ENCODE data around the gene NBEA.
"Not testable (repeated sequence)": the region's sequence is repeated elsewhere in the genome, so short reads cannot be mapped to it uniquely, and the experiment has no call there.

NBEA gene

GRCh38 chr13:35058585-35058984, 116.5 kb downstream of the NBEA start:
- not testable (repeated sequence) for DNase-seq (ENCODE audit: low read depth)

- DNase-seq (ENCODE audit: low read depth) = no peak
Measured at GRCh38 chr13:35086667-35087066, 144.6 kb downstream of the NBEA start.

GRCh38 chr13:35092251-35092650, 150.2 kb downstream of the NBEA start:
- DNase-seq (ENCODE audit: low read depth) = no peak

GRCh38 chr13:35092751-35093150, 150.7 kb downstream of the NBEA start:
- DNase-seq (ENCODE audit: low read depth) = no peak

- no peak for DNase-seq (ENCODE audit: low read depth)
Measured at GRCh38 chr13:35093356-35093755, 151.3 kb downstream of the NBEA start.

- not testable (repeated sequence) for DNase-seq (ENCODE audit: low read depth)
Measured at GRCh38 chr13:35106771-35107170, 164.7 kb downstream of the NBEA start.

- no peak for DNase-seq (ENCODE audit: low read depth)
Measured at GRCh38 chr13:35107535-35107934, 165.5 kb downstream of the NBEA start.

- not testable (repeated sequence) for DNase-seq (ENCODE audit: low read depth)
Measured at GRCh38 chr13:35113612-35114011, 171.5 kb downstream of the NBEA start.

GRCh38 chr13:35127466-35127865, 185.4 kb downstream of the NBEA start:
- DNase-seq (ENCODE audit: low read depth) = no peak

GRCh38 chr13:35129500-35129899, 187.4 kb downstream of the NBEA start:
- no peak for DNase-seq (ENCODE audit: low read depth)

- no peak for DNase-seq (ENCODE audit: low read depth)
Measured at GRCh38 chr13:35131471-35131870, 189.4 kb downstream of the NBEA start.

- no peak for DNase-seq (ENCODE audit: low read depth)
Measured at GRCh38 chr13:35136585-35136984, 194.5 kb downstream of the NBEA start.

GRCh38 chr13:35139591-35139990, 197.5 kb downstream of the NBEA start:
- DNase-seq (ENCODE audit: low read depth) = no peak

- DNase-seq (ENCODE audit: low read depth) = no peak
Measured at GRCh38 chr13:35140321-35140720, 198.3 kb downstream of the NBEA start.

- no peak for DNase-seq (ENCODE audit: low read depth)
Measured at GRCh38 chr13:35140831-35141230, 198.8 kb downstream of the NBEA start.

GRCh38 chr13:35143123-35143522, 201.1 kb downstream of the NBEA start:
- DNase-seq (ENCODE audit: low read depth) = no peak

GRCh38 chr13:35144166-35144890, 202.3 kb downstream of the NBEA start:
- DNase-seq (ENCODE audit: low read depth) = no peak

- no peak for DNase-seq (ENCODE audit: low read depth)
Measured at GRCh38 chr13:35146686-35147085, 204.6 kb downstream of the NBEA start.

- DNase-seq (ENCODE audit: low read depth) = no peak
Measured at GRCh38 chr13:35157143-35157755, 215.2 kb downstream of the NBEA start.

GRCh38 chr13:35159041-35159440, 217.0 kb downstream of the NBEA start:
- no peak for DNase-seq (ENCODE audit: low read depth)

GRCh38 chr13:35160896-35161295, 218.8 kb downstream of the NBEA start:
- DNase-seq (ENCODE audit: low read depth) = no peak

GRCh38 chr13:35162420-35162819, 220.3 kb downstream of the NBEA start:
- DNase-seq (ENCODE audit: low read depth) = no peak

GRCh38 chr13:35163674-35164073, 221.6 kb downstream of the NBEA start:
- no peak for DNase-seq (ENCODE audit: low read depth)

All from activated gamma-delta T cell treated with anti-CD3 and anti-CD28 coated beads, Interleukin-2, amount 50 U/mL, for 16 hours (primary cell).